ENCODE measurements around the gene ADAMTSL4. TPM values are rescaled to one million over a fixed set of nuclear protein-coding genes. Genes with fewer than 3 reads are reported as not detected.
A peak's percentile ranks its signal among the peaks of the same experiment; 100 is the strongest.
"Not testable (repeated sequence)": the region's sequence is repeated elsewhere in the genome, so short reads cannot be mapped to it uniquely, and the experiment has no call there.

Gene ADAMTSL4
- total RNA-seq, 4 donors from 2014 or later = 30.6 to 76.8 (median 43.3) TPM

DNA sequence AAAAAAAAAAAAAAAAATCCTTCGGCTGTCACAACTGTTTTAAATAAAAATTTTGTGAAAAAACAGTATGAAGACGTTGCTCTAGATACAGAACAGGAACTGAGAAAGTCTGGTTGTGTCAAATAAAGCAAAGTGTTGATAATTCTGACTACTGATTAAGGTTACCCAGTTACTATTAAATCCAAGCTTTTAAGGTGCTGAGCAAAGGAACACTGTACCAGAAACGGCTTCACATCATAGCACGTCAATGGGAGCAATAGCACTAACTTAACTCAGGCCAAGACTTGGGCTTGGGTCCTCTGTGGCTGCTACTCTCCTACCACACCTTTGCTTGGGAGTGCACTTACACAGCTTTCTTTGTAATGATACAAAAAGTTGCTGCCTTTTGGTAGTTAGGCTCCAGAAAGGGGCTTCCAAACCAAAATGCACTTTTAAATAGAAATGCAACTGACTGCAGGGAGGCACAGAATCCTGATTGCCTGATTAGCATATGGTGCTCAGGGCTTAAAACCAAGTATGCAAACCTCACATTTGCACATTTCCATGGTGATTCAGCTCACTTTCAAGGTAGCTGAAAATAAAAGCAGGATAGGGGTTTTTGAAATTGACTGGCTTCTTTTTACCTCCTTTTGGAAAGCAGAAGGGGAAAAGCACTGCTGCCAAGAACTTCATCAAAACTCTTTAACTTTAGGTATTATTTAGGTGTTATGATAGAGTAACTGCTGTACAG lies 23.9 kb downstream of the ADAMTSL4 start:
- no peaks in the 10 kb centered on the region for H3K27me3 ChIP-seq
- TF ChIP-seq, protein P1, sequence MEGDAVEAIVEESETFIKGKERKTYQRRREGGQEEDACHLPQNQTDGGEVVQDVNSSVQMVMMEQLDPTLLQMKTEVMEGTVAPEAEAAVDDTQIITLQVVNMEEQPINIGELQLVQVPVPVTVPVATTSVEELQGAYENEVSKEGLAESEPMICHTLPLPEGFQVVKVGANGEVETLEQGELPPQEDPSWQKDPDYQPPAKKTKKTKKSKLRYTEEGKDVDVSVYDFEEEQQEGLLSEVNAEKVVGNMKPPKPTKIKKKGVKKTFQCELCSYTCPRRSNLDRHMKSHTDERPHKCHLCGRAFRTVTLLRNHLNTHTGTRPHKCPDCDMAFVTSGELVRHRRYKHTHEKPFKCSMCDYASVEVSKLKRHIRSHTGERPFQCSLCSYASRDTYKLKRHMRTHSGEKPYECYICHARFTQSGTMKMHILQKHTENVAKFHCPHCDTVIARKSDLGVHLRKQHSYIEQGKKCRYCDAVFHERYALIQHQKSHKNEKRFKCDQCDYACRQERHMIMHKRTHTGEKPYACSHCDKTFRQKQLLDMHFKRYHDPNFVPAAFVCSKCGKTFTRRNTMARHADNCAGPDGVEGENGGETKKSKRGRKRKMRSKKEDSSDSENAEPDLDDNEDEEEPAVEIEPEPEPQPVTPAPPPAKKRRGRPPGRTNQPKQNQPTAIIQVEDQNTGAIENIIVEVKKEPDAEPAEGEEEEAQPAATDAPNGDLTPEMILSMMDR (IDR thresholded peaks at IDR 0.05) = no peak
- TF ChIP-seq POLR2A (IDR thresholded peaks at IDR 0.05) = no peak
- intact Hi-C loops (cut with DNase I) = no loop called here
- H3K27ac ChIP-seq = peak overlapping the region; percentile 6 to 100 (median 64)
- no peaks in the 10 kb centered on the region for H3K9me3 ChIP-seq
- peaks cover 9 to 69% (median 34%) of the 10 kb centered on the region in 3 donors for H3K36me3 ChIP-seq
- H3K4me1 ChIP-seq = peaks cover 49 to 89% (median 73%) of the 10 kb centered on the region in 3 donors
- no peak for DNase-seq
- WGBS, 2 donors = 37 to 38% methylated on average over 4 of the region's 4 CpGs
- H3K4me3 ChIP-seq = peak overlapping the region in 2 of 4 donors; percentile 99

DNA sequence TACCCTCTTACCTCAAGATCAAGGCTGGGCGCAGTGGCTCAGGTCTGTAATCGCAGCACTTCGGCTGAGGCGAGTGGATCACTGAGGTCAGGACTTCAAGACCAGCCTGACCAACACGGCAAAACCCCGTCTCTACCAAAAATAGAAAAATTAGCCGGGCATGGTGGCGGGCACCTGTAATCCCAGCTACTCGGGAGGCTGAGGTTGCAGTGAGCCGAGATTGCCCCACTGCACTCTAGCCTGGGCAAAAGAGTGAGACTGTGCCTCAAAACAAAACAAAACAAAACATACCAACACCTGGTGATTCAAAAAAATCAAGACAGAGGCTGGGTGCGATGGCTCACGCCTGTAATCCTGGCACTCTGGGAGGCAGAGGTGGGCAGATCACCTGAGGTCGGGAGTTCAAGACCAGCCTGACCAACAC lies 24.5 kb downstream of the ADAMTSL4 start:
- H3K27ac ChIP-seq = peak overlapping the region; percentile 6 to 100 (median 64)
- H3K4me1 ChIP-seq = peaks cover 46 to 83% (median 68%) of the 10 kb centered on the region in 3 donors
- peak overlapping the region in 2 of 4 donors; percentile 99 for H3K4me3 ChIP-seq
- DNase-seq; H3K9me3 ChIP-seq; intact Hi-C loops (cut with DNase I); H3K27me3 ChIP-seq: not testable (repeated sequence)
- peaks cover 9 to 69% (median 39%) of the 10 kb centered on the region in 3 donors for H3K36me3 ChIP-seq
- peak in 1 of 4 donors; percentile 12 for TF ChIP-seq POLR2A (IDR thresholded peaks at IDR 0.05)
- 50 to 65% methylated on average over 5 to 12 of the region's 13 CpGs for WGBS, 2 donors

DNA sequence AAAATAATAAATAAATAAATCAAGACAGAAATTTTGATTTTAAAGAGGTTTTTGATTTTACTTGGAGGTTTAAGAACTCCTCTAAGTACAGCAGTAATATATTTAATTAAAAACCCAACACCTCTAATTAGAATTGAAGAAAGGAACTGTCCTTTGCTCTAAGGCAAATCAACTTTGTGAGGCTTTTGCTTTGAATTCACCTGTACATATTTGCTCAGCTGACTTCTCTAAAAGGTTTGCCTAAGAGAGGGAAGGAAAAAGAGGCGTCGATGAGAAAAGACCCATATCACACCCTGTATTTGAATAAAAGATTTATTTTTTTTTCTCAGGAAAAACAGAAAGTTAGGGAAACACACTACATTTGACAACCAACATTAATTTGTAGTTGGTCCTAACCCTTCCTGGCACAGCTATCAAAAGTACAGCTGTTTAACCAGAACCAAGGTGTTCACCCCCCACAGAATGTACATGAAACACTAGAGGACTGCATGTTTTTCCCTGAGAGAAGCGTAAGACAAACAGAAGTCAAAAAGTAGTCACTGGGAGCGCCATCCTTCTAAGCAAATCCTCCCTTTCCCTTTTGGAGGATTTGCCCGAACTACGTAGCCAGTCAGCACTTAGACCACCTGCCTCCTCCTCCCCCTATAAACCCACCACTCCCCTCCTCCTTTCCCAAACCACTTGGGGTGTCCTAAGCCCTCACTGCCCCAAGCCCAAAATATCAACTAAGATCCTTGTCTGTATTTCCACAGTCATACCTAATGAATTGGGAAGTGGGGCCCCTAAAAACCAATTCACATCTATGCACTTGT lies 25.3 kb downstream of the ADAMTSL4 start:
- intact Hi-C loops (cut with DNase I) = no loop called here
- Histone ChIP-seq H3K36me3 (peaks cover 9 to 73% (median 40%) of the 10 kb centered on the region in 3 donors), H3K27ac (peak overlapping the region; percentile 98 to 100 (median 99)), H3K27me3 (no peaks in the 10 kb centered on the region), H3K9me3 (no peaks in the 10 kb centered on the region), H3K4me3 (peak overlapping the region; percentile 92 to 99 (median 96)), H3K4me1 (peaks cover 38 to 75% (median 59%) of the 10 kb centered on the region in 3 donors)
- WGBS, 2 donors = 31 to 34% methylated on average over 6 of the region's 6 CpGs
- TF ChIP-seq POLR2A (IDR thresholded peaks at IDR 0.05) = no peak
- TF ChIP-seq, protein P1 (IDR thresholded peaks at IDR 0.05) = no peak
- DNase-seq = no peak

DNA sequence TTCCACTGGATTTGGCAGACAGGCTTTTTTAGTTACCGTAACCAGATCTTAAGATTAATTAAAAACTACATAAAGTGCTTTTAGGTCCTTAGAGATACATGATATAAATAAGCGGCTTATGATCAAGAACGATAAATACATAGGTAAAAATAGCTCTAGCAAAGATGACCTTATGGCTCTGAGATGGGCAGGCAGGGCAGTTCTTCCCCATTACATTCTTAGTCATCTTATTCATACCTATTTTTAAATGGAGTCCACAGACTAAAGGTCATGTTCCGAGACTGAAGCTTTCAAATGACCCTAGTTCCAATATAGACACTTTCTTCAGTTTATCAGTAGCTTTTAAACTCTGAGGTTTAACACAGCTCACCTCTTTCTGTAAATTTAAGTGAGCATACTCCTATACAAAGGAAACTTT lies 25.9 kb downstream of the ADAMTSL4 start:
- no peaks in the 10 kb centered on the region for H3K27me3 ChIP-seq
- peaks cover 9 to 73% (median 40%) of the 10 kb centered on the region in 3 donors for H3K36me3 ChIP-seq
- intact Hi-C loops (cut with DNase I) = no loop called here
- 21 to 22% methylated on average over 4 of the region's 4 CpGs for WGBS, 2 donors
- peak overlapping the region; percentile 92 to 99 (median 96) for H3K4me3 ChIP-seq
- TF ChIP-seq POLR2A (IDR thresholded peaks at IDR 0.05) = no peak
- TF ChIP-seq, protein P1 (IDR thresholded peaks at IDR 0.05) = no peak
- DNase-seq = no peak
- H3K9me3 ChIP-seq = no peaks in the 10 kb centered on the region
- peaks cover 37 to 72% (median 55%) of the 10 kb centered on the region in 3 donors for H3K4me1 ChIP-seq
- H3K27ac ChIP-seq = peak overlapping the region; percentile 98 to 100 (median 99)

DNA sequence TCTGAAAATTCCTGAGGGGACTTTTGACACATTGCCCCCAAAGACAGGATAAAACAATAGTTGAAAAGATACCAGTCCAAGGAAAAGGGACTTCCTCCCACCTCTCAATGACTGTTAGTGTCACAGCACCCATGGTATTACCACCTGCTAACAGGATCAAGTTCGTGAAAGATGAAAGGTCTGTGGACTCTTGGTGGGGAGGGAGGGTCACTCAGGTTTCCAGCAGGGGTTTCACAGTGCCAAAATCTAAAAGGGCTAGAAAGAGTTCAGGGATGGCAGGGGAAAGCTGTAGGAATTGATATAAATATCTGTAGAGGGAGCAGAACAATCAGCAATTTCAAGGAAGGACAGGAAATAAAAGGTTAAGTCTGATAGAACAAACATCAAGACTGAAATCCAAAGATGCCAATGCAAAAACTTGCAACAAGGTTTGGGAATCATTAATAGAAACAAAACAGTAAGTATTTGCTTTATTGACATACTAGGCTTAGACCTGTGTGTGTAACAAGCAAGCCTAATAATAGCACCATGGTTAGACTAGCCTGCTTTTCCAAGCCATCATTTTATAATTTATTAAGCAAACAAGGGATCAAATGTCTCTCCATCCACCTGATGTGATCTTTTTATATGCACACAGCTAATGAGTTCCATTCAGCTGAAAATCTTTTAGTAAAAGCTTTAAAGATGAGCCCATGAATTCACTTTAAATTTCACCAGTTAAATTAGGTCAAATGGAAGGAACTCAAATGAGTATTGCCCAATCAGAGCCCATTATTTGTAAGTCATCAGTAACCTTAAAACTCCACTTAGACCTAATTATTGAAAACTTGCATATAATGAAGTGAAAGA lies 26.5 kb downstream of the ADAMTSL4 start:
- 0 to 5% methylated on average over 1 of the region's 1 CpG for WGBS, 2 donors
- intact Hi-C loops (cut with DNase I) = no loop called here
- Histone ChIP-seq H3K9me3 (no peaks in the 10 kb centered on the region), H3K27ac (peak overlapping the region; percentile 98 to 100 (median 99)), H3K4me1 (peaks cover 38 to 71% (median 51%) of the 10 kb centered on the region in 3 donors), H3K27me3 (no peaks in the 10 kb centered on the region), H3K4me3 (peak overlapping the region; percentile 92 to 99 (median 96)), H3K36me3 (peaks cover 9 to 72% (median 40%) of the 10 kb centered on the region in 3 donors)
- TF ChIP-seq, protein P1 (IDR thresholded peaks at IDR 0.05) = no peak
- TF ChIP-seq POLR2A (IDR thresholded peaks at IDR 0.05) = no peak
- DNase-seq = no peak
